GM19023 (cell line): Measurements from ENCODE around the gene PHTF2.
"Not testable (repeated sequence)": the region's sequence is repeated elsewhere in the genome, so short reads cannot be mapped to it uniquely, and the experiment has no call there.

Source experiments
- ATAC-seq: cut with Tn5 transposase; IDR thresholded peaks from one replicate; pipeline ENCODE4 v1.9.1; 2021; ENCODE audit warnings: mild to moderate bottlenecking, moderate library complexity; ENCODE audit not compliant: unreplicated experiment

PHTF2 gene

GRCh38 chr7:77873416-77874327, 75.1 kb downstream of the PHTF2 start:
- ATAC-seq = not testable (repeated sequence)

DNA sequence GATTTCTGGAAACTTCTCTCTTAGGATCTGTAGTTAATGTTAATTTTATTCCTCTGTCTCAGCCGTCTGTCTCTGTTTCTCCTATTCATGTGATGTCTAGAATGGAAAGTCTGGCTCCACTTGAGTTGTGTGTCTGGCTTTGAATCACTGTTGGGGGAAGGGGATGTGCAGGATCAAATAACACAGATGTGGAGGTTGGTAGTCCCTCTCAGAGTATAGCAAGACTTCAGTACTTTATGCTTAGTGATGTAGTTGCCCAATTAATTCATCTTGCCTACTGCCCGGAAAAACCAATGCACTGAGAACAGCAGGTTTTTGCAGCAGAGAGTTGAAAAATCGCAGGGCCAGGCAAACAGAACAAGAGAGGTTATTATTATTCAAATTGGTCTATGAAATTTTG, 79.2 kb downstream of the PHTF2 start:
- ATAC-seq = no peak

GRCh38 chr7:77878500-77878899, 79.9 kb downstream of the PHTF2 start:
- no peak for ATAC-seq

DNA sequence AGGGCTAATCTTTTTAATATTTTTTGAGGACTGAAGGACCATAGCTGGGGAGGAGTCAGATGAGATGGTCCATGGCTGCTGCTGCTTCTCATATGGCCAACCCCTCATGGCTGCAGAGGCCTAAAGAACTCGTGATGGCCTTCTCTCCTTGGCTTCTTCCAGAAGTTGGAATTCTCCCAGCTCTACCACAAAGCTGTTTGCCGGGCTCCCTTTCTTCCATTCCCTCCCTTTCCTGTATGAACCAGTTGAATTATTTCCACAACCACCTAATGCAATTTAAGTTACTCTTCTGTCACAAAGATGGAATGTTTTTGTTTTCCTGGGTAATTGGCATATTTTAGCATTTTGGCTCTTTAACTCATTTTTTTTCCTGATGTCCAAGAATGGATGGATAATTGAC, 80.7 kb downstream of the PHTF2 start:
- ATAC-seq = no peak

DNA sequence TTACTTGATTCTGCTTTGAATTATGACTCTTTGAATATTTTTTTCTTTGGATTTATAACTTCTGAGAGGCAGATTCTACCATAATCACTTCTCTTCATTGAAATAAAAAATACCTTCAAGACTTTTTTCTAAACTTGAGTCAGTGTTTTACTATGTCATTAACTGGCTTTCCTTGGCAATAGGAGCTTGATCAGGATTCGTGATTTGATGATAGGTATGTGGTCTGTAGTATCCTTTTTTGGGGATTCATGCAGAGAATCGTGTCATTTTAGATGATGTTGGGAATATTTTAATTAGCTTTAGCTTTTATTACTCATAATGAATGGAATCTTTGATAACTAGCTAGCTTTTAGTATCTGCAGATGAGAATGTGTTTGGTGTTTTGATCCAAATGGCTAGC, 83.3 kb downstream of the PHTF2 start:
- no peak for ATAC-seq

DNA sequence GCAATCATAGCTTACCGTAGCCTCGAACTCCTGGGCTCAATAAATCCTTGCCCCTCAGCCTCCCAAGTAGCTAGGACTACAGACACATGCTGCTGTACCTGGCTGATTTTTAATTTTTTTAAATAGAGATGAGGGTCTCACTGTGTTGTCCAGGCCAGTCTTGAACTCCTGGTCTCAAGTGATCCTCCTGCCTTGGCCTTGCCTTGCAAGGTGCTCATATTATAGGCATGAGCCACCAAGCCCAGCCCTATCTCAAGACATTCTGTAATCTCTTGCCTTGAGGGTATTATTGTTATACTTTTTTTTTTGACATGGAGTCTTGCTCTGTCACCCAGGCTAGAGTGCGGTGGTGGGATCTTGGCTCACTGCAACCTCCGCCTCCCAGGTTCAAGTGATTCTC, 86.6 kb downstream of the PHTF2 start:
- no peak for ATAC-seq

- no peak for ATAC-seq
These were observed 89.0 kb downstream of the PHTF2 start for GRCh38 chr7:77887567-77887966.

GRCh38 chr7:77888998-77889397, 90.4 kb downstream of the PHTF2 start:
- ATAC-seq = no peak

GRCh38 chr7:77893813-77894212, 95.2 kb downstream of the PHTF2 start:
- no peak for ATAC-seq

DNA sequence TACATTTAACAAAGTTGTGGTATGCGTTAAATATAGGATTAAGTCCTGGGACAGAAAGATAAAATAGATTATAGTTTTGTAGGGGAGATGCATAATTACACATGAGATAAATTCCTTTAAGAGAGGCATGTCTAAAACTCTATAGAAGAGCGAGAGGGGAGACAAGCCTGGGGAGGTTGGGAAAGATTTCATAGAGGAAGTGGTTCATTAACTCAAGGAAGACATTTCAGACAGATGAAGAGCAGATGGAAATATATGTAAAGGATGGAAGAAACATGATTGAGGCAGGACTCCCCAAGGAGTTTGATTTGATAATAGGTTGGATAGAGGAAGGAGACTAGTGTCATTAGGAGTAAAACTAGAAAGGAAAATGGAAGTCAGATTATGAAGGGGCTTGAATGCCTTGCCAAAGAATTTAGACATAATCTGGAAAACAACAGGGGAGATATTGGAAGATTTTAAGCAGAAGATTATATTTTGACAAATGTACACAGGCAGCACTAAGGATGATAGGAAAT, 96.1 kb downstream of the PHTF2 start:
- ATAC-seq = no peak

GRCh38 chr7:77895905-77896304, 97.3 kb downstream of the PHTF2 start:
- ATAC-seq = no peak

DNA sequence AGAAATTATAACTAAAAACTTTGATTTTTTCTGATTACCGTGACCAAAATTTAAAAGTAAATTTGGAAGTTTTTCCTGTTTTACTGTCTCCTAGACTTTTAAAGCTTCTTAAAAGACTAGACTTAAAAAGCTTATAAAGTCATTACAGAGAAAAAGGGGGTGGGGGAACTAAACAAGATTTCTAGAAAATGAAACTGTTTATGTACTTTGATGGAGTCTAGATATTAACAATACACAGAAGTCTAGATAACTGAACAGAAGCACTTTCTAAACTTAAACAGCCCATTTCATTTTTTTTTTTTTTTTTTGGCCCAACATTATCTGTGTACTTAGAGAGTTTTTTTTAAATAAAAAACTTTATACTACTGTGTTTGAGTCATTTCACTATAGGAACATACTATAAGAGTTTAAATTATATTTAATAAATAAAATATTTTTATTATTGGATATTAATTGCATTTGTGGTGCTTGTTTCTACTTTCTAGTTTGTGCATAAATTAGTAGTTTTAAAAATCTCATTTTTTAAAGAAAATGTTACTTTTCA, 98.5 kb downstream of the PHTF2 start:
- ATAC-seq = no peak

DNA sequence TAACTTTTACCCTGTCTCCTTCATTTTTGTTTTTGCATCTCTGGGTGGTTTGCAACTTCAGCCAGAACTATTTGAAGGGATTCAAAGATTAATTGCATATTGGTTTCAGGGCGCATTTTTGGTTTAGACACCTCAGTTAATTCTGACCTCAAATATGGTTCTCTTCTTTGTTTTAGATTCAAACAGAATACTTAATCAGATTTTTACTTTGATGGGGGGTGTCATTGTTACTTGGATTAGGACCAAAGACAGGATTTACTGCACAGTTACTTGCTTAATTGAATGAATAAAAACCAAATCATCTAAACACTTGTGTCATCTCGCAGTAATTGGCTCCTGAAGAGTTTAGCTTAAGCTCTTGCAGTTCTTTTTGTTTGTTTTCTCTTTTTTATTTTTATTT, 100.9 kb downstream of the PHTF2 start:
- ATAC-seq = no peak

DNA sequence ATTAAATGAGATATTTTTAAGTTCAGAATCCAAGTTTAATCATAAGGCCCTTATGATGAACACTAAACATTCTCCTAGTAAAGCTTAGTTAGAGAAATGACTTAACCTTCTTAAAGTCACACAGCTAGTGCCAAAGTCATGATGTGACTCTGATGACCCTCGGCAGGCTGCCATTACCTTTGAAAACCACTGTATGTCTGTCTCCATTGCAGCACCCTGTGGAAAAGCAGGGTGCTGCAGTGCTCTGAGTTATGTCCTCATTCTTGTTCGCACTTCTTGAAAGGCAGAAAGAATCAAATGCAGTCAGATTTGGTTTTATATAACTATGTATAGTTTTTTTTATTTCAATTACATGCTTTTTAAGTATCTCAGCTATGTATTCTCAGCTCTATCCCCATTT, 105.0 kb downstream of the PHTF2 start:
- no peak for ATAC-seq

GRCh38 chr7:77904252-77904651, 105.7 kb downstream of the PHTF2 start:
- no peak for ATAC-seq

DNA sequence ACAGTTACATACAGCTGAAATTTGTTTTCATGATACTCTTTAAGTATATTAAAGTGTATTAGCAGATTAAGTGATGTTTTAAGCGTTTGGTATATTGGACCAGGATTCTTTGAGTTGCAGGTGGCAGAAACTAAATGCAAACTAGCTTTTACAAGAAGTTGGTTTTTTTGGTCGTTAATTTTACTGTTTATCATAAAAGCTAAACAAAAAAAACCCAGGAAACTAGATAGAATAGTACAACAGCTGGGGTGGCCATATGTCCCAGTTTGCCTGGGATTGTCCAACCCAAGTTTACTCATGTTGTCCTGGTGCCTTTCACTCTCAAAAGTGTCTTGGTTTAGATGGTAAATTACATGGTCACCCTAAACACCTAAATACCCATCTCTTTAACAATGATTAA, 108.7 kb downstream of the PHTF2 start:
- ATAC-seq = no peak

DNA sequence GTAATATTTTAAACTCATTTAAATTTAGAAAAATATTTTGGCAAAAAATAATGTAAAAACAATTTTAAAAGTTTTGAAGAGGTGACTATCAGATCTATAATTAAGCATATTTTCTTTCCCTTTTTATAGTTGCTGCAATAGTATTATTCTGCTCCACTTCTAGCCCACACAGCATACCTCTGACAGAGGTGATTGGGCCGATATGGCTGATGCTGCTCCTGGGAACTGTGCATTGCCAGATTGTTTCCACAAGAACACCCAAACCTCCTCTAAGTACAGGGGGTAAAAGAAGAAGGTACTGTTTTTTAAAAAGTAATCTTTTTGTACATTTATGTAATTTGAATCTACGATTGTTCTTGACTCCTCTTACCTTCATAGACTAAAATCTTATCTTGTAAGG, 110.1 kb downstream of the PHTF2 start:
- ATAC-seq = no peak

DNA sequence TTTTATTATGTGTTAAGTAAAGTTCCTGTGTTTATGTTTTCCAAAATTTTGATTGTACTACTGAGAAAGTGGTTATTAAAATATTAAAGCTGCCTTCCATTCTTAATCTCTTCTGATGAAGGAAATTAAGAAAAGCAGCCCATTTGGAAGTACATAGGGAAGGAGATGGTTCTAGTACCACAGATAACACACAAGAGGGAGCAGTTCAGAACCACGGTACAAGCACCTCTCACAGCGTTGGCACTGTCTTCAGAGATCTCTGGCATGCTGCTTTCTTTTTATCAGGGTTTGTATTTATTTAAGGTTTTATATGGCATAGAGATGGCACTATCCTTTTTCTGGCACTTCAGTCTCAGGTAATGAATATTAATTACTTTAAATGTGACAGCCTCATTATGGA, 111.6 kb downstream of the PHTF2 start:
- ATAC-seq = no peak

- ATAC-seq = no peak
These were observed 113.7 kb downstream of the PHTF2 start for GRCh38 chr7:77912293-77912692.

DNA sequence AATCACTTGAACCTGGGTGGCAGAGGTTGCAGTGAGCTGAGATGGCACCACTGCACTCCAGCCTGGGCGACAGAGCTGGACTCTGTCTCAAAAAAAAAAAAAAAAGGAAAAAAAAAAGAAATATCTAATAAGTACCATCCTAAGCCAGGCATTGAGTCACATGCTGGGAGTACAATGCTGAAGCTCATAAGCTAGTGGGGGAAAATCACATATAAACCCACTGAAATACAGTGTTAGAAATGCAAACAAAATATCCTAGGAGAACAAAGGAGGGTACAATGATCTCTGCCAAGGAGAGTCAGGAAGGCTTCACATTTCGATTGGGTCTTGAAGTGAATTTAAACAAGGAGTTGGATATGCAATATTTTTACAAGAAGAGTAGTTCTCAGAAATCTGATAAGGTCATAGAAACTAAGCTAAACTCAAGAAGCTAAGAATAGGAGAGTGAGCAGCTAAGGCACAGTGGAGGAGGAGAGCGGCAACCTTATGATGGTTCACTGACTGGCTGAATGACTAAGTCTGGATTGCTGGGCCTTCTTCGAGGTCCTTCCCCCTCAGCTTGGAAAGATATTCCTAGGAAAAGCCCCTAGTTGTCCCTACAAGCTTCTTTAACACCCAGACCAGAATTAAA, 115.5 kb downstream of the PHTF2 start:
- ATAC-seq = no peak

- no peak for ATAC-seq
These were observed 119.1 kb downstream of the PHTF2 start for GRCh38 chr7:77917500-77918262.
